CD4-positive, alpha-beta T cell (primary cell): Measurements from ENCODE around the gene ARMH4. TPM values are rescaled to one million over a fixed set of nuclear protein-coding genes. Genes with fewer than 3 reads are reported as not detected.

ENCODE experiments used
- ATAC-seq: fragments of 200-7000 bp; cut with Tn5 transposase; one replicate; pipeline ENCODE4 v1.10.0; 2022; ENCODE audit warnings: mild to moderate bottlenecking; ENCODE audit not compliant: poor library complexity
- CTCF ChIA-PET: fragments of 350-600 bp; sonication (Branson Sonifier 250); formaldehyde crosslinking; loops from one replicate; lab custom pipeline; 2021; ENCODE audit warnings: antibody characterized with exemption, inconsistent platforms; lab: Charles Lee
- POLR2A ChIA-PET: fragments of 350-600 bp; sonication (Branson Sonifier 250); formaldehyde crosslinking; loops from one replicate; lab custom pipeline; 2021; ENCODE audit warnings: antibody characterized with exemption, inconsistent platforms; lab: Charles Lee
- DNase-seq, 14 experiments: peaks; one replicate each; pipeline ENCODE4 v3.0.0-alpha.2; 2013 to 2020; ENCODE audit warnings: mixed read lengths in 2 of 14
- H3K27ac ChIP-seq, 2 donors: one replicate each; pipeline versions ENCODE4 v1.5.1 to v1.7.0; 2013; ENCODE audit warnings: low read length in 2 of 2, low read depth in 1 of 2, mild to moderate bottlenecking in 1 of 2
- H3K27me3 ChIP-seq, 2 experiments: 1 replicate in 1 of 2; 2 replicates in 1 of 2; pipeline versions ENCODE4 v1.6.1 to v1.7.0; 2013; ENCODE audit warnings: low read length in 2 of 2, control low read depth in 1 of 2, mild to moderate bottlenecking in 1 of 2, moderate library complexity in 1 of 2; ENCODE audit not compliant: insufficient read depth in 2 of 2, control insufficient read depth in 1 of 2
- H3K36me3 ChIP-seq: one replicate; pipeline ENCODE4 v1.6.1; 2013; ENCODE audit warnings: low read length, control low read depth; ENCODE audit not compliant: insufficient read depth
- H3K4me1 ChIP-seq: one replicate; pipeline ENCODE4 v1.6.1; 2013; ENCODE audit warnings: low read length, control low read depth; ENCODE audit not compliant: insufficient read depth
- H3K4me3 ChIP-seq: one replicate; pipeline ENCODE4 v1.5.1; 2013; ENCODE audit warnings: mild to moderate bottlenecking, low read length, moderate library complexity
- H3K9me3 ChIP-seq, 2 experiments: 1 replicate in 1 of 2; 2 replicates in 1 of 2; pipeline versions ENCODE4 v1.6.1 to v1.7.0; 2013; ENCODE audit warnings: low read length in 2 of 2, mild to moderate bottlenecking in 2 of 2, control low read depth in 1 of 2, moderate library complexity in 1 of 2; ENCODE audit not compliant: control insufficient read depth in 1 of 2, insufficient read depth in 1 of 2
- H3K27ac Mint-ChIP-seq: one replicate; pipeline ENCODE4 v1.8.0; 2020; ENCODE audit warnings: mixed read lengths
- H3K27me3 Mint-ChIP-seq: one replicate; pipeline ENCODE4 v1.8.0; 2021; ENCODE audit warnings: mixed read lengths
- H3K36me3 Mint-ChIP-seq: one replicate; pipeline ENCODE4 v1.8.0; 2021; ENCODE audit warnings: low read depth, mixed read lengths
- H3K4me1 Mint-ChIP-seq: one replicate; pipeline ENCODE4 v1.8.0; 2021; ENCODE audit warnings: low read depth, mixed read lengths
- H3K4me3 Mint-ChIP-seq: one replicate; pipeline ENCODE4 v1.8.0; 2020; ENCODE audit warnings: mild to moderate bottlenecking, mixed read lengths
- H3K9me3 Mint-ChIP-seq: one replicate; pipeline ENCODE4 v1.8.0; 2020; ENCODE audit warnings: mixed read lengths
- intact Hi-C, 2 experiments: fragments of 100-400 bp; cut with DNase I in 1 of 2; cut with micrococcal nuclease in 1 of 2; formaldehyde crosslinking; loops; one replicate each; pipeline versions ENCODE4 v1.15.1 to v1.9.0; 2023 to 2025; cut with DNase I, micrococcal nuclease
- total RNA-seq, 174 experiments: library from RNA in 2 of 174; stranded (reverse) in 2 of 174; gene quantifications; one replicate each; pipeline ENCODE4 v1.2.3 and lab custom pipeline; 2021 to 2026
- TF ChIP-seq, protein P1 (sequence below): fragments of 200-600 bp; IDR thresholded peaks from one replicate; pipeline ENCODE4 v1.8.0; 2022; ENCODE audit warnings: antibody characterized with exemption, mild to moderate bottlenecking

The ARMH4 gene
- total RNA-seq, 2 experiments from 2014 or later, result not detected

DNA sequence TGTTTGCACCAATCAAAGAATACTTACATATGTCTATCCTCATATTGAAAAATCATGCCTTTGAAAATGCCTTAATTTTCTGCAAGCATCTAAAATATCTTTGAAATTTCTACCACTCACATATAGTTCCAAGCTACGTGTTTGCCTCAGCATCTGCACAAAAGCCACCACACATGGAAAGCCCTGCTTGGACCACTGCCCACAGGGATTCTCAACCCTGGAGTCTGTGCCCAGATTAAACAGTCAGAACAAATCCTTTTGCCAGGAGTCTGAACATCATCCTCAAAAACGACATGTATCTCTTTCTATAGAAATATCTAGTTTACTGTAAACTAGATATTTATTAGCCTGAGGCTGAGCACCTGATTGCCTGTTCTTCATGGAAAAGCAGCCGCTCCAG is 32.6 kb downstream of the ARMH4 start:
- no peak overlapping the region for H3K27ac ChIP-seq
- intact Hi-C loops, result no loop called here
- H3K4me1 ChIP-seq, result no peaks in the 10 kb centered on the region
- TF ChIP-seq, protein P1, sequence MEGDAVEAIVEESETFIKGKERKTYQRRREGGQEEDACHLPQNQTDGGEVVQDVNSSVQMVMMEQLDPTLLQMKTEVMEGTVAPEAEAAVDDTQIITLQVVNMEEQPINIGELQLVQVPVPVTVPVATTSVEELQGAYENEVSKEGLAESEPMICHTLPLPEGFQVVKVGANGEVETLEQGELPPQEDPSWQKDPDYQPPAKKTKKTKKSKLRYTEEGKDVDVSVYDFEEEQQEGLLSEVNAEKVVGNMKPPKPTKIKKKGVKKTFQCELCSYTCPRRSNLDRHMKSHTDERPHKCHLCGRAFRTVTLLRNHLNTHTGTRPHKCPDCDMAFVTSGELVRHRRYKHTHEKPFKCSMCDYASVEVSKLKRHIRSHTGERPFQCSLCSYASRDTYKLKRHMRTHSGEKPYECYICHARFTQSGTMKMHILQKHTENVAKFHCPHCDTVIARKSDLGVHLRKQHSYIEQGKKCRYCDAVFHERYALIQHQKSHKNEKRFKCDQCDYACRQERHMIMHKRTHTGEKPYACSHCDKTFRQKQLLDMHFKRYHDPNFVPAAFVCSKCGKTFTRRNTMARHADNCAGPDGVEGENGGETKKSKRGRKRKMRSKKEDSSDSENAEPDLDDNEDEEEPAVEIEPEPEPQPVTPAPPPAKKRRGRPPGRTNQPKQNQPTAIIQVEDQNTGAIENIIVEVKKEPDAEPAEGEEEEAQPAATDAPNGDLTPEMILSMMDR, result no peak
- Mint-ChIP-seq H3K27ac (no peak overlapping the region), H3K36me3 (no peaks in the 10 kb centered on the region), H3K9me3 (no peaks in the 10 kb centered on the region), H3K4me1 (no peaks in the 10 kb centered on the region), H3K27me3 (peaks cover 19% of the 10 kb centered on the region), H3K4me3 (no peak overlapping the region)
- no peak for ATAC-seq
- H3K36me3 ChIP-seq, result no peaks in the 10 kb centered on the region
- ChIA-PET CTCF (no interaction called here), POLR2A (no interaction called here)
- no peak for DNase-seq
- H3K27me3 ChIP-seq, result no peaks in the 10 kb centered on the region
- no peaks in the 10 kb centered on the region for H3K9me3 ChIP-seq
- H3K4me3 ChIP-seq, result no peak overlapping the region

DNA sequence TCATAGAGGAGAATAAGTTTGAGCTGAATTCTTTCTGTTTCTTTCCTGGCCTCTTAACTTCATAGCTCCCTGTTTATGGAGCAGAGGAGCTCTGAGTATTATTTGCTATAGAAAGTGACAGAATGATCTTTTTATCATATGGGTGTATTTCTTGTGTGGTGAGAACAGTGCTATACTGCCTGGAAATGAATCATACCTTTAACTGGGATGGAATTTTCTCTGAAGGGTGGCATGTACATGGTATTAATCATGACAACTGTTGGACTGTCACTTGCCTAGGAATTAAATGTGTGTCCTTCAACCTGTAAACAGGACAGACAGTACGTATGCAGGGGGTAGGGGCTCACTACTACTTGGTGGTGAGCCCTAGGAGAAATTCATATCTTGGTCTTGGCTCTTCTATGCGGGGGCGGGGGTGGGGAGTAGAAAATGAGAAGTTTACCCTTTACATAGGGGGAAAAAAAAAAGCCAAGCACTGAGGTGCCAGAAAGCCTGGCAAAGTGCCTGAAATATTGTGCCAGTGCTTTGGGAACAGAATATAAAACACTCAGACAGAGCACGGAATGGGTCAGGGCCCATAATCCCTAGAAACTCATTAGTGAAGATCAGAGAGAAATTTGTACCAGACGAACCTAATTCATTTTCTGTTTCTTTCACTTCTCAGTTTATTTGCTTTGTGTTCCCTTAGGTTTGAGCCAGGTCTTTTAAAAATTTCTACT is 33.8 kb downstream of the ARMH4 start:
- Mint-ChIP-seq H3K27ac (no peak overlapping the region), H3K4me3 (no peak overlapping the region), H3K27me3 (peaks cover 24% of the 10 kb centered on the region), H3K9me3 (no peaks in the 10 kb centered on the region), H3K4me1 (no peaks in the 10 kb centered on the region), H3K36me3 (no peaks in the 10 kb centered on the region)
- Histone ChIP-seq H3K27me3 (no peaks in the 10 kb centered on the region), H3K27ac (no peak overlapping the region), H3K4me1 (no peaks in the 10 kb centered on the region), H3K4me3 (no peak overlapping the region), H3K36me3 (no peaks in the 10 kb centered on the region), H3K9me3 (no peaks in the 10 kb centered on the region)
- DNase-seq (no peak), ATAC-seq (no peak)
- ChIA-PET CTCF (no interaction called here), POLR2A (no interaction called here)
- TF ChIP-seq, protein P1, result no peak
- intact Hi-C loops, result no loop called here

DNA sequence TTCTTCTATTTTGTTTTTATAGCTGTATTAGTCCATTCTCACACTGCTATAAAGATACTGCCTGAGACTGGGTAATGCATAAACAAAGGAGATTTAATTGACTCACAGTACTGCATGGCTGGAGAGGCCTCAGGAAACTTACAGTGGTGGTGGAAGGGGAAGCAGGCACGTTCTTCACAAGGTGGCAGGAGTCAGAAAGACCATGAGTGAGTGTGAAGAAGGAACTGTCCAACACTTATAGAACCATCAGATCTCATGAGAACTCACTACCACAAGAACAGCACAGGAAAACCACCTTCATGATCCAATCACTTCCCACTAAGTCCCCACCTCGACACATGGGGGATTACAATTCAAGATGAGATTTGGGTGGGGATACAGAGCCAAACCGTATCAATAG is 42.3 kb downstream of the ARMH4 start:
- no peak overlapping the region for H3K4me3 Mint-ChIP-seq

More for the DNA sequence above, 42.3 kb downstream of the ARMH4 start:
- no peak for DNase-seq
- Histone ChIP-seq H3K4me3 (no peak overlapping the region), H3K9me3 (no peaks in the 10 kb centered on the region), H3K27ac (no peak overlapping the region), H3K36me3 (no peaks in the 10 kb centered on the region), H3K4me1 (no peaks in the 10 kb centered on the region), H3K27me3 (no peaks in the 10 kb centered on the region)
- H3K36me3 Mint-ChIP-seq, result no peaks in the 10 kb centered on the region
- no peak for ATAC-seq
- H3K9me3 Mint-ChIP-seq, result no peaks in the 10 kb centered on the region
- H3K27me3 Mint-ChIP-seq, result peaks cover 14% of the 10 kb centered on the region
- H3K4me1 Mint-ChIP-seq, result no peaks in the 10 kb centered on the region
- TF ChIP-seq, protein P1, result no peak
- H3K27ac Mint-ChIP-seq, result no peak overlapping the region
- ChIA-PET POLR2A (no interaction called here), CTCF (interaction anchor here (0.8 to 1.2 kb wide), 2 partner anchors 57 to 286 kb away, joined by 3 to 4 read pairs; partner anchors contain the start of gene TOMM20L)
- intact Hi-C loops, result loop anchor here (2.0 kb wide), 3 partner anchors 251 to 291 kb away; no protein-coding TSS in a partner anchor
